AG04449 (cell line): ENCODE results near the gene COQ10A.
A peak's percentile ranks its signal among the peaks of the same experiment; 100 is the strongest.

Experiments
- CTCF ChIA-PET: fragments of 350-600 bp; formaldehyde crosslinking; extraction: SDS; loops from one replicate; lab custom pipeline; 2021; ENCODE audit warnings: antibody characterized with exemption; lab: Yijun Ruan, JAX
- POLR2A ChIA-PET: fragments of 400-600, 350-600 bp; formaldehyde crosslinking; extraction: SDS; loops from one replicate; lab custom pipeline; 2020; ENCODE audit warnings: antibody characterized with exemption, inconsistent platforms; lab: Yijun Ruan, JAX
- DNase-seq: peaks from one replicate; pipeline ENCODE4 v3.0.0-alpha.2; 2010; ENCODE audit warnings: low read depth, low spot score
- H3K4me3 ChIP-seq: 2 replicates; pipeline ENCODE4 v1.5.1; 2011; ENCODE audit warnings: low read depth, mild to moderate bottlenecking, control low read depth, low read length
- TF ChIP-seq, protein P1 (sequence below): IDR thresholded peaks from one replicate; pipeline ENCODE4 v1.5.1; 2011; ENCODE audit warnings: mild to moderate bottlenecking, moderate library complexity, low read length, control low read depth, inconsistent platforms; ENCODE audit not compliant: insufficient read depth; ENCODE audit errors: missing control alignments

Gene COQ10A

DNA sequence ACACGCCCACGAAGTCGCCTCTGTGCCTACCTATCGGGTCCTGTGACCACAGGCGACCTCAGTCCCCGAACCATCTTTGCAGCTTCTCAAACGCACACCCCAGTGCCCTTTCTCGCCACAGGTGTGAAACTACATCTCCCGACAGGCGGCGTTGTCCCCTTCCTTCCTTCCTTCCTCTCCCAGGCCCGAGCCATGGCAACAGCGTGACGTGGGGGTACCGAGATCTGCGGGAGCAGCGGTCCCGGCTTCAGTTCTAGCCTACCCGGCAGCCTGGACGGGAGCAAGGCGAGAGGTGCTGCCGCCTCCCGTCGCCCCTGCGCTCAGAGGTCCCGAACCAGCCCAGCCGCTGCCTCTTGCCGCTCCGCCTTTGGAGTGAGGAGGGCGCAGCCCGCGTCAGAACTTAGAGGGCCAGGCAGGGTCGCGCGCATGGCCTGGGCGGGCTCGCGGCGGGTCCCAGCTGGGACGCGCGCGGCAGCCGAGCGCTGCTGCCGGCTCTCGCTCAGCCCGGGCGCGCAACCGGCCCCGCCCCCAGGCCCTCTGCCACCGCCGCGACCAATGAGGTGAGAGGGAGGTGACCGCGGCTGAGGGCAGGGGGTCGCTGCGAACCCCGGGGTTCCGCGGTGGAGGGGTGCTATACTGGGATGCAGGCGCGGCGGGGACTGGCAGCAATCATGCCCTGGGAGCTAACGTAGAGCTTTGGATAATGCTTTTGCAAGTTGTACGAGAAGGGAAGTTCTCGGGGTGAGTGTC lies at the start of gene COQ10A:
Gene COQ10A (plus strand): TSS at position 250 of the 750 bp plus-strand sequence. CDS start 177 bp downstream, at position 427.
- DNase-seq: no peak
- H3K4me3 ChIP-seq: peak within 1 kb of the TSS; percentile 87
- ChIA-PET CTCF (interaction anchor here (0.7 to 8.3 kb wide), 25 partner anchors 9 to 368 kb away, joined by 3 to 87 read pairs (median 5); partner anchors contain the start of genes ANKRD52, RNF41, SMARCC2 and TIMELESS), POLR2A (interaction anchor here (0.6 to 2.2 kb wide), 10 partner anchors 9 to 93 kb away, joined by 3 to 13 read pairs (median 5); partner anchors contain the start of genes ANKRD52, RNF41, SMARCC2 and STAT2)
- TF ChIP-seq, protein P1, sequence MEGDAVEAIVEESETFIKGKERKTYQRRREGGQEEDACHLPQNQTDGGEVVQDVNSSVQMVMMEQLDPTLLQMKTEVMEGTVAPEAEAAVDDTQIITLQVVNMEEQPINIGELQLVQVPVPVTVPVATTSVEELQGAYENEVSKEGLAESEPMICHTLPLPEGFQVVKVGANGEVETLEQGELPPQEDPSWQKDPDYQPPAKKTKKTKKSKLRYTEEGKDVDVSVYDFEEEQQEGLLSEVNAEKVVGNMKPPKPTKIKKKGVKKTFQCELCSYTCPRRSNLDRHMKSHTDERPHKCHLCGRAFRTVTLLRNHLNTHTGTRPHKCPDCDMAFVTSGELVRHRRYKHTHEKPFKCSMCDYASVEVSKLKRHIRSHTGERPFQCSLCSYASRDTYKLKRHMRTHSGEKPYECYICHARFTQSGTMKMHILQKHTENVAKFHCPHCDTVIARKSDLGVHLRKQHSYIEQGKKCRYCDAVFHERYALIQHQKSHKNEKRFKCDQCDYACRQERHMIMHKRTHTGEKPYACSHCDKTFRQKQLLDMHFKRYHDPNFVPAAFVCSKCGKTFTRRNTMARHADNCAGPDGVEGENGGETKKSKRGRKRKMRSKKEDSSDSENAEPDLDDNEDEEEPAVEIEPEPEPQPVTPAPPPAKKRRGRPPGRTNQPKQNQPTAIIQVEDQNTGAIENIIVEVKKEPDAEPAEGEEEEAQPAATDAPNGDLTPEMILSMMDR: peak; percentile 78

DNA sequence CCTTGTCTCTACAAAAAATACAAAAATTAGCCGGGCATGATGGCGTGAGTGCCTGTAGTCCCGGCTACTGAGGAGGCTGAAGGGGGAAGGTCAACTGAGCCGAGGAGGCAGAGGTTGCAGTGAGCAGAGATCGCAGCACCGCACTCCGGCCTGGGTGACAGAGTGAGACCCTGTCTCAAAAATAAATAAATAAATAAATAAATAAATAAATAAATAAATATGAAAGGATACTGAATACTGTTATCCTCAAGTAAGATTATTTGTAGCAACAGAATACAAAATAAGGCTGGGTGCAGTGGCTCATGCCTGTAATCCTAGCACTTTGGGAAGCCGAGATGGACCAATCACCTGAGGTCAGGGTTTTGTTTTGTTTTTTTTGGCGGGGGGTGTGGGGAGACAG lies 46.9 kb upstream of the COQ10A start:
- POLR2A ChIA-PET: interaction anchor here (0.8 to 3.1 kb wide), 3 partner anchors 9 to 22 kb away, joined by 4 to 49 read pairs (median 16); no protein-coding TSS in a partner anchor
- no peak for DNase-seq
- H3K4me3 ChIP-seq: peak overlapping the region; percentile 42
- CTCF ChIA-PET: interaction anchor here (0.8 to 4.4 kb wide), 6 partner anchors 8 to 481 kb away, joined by 3 to 145 read pairs (median 49); partner anchors contain the start of genes SMARCC2 and ZC3H10
- TF ChIP-seq, protein P1: no peak

DNA sequence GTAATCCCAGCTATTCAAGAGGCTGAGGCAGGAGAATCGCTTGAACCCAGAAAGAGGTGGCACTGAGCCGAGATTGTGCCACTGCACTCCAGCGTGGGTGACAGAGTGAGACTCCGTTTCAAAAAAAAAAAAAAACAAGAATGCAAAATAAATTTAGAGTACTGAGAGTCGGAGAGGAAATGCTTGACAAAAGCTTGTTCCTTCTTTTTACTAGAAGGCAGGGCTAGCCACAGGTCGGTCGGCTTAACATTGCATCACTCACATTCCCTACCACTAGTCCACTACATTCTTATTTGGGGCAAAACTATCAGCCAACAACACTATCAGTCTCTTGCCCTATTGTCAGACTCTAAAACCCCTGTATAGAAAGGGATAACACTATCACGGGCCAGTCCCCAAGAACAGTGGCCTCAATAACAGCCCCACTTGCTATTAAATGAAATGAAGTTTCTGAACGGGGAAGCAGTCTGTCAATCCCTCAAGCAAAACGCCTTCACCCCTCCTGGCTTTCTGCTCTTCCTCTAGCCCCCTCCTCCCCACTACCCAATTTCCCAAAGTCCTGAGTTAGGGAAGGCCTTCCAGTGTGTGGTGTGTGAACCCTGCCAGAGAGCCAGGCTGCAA lies 46.0 kb upstream of the COQ10A start:
- peak overlapping the region; percentile 85 for H3K4me3 ChIP-seq
- DNase-seq: peak; percentile 10
- TF ChIP-seq, protein P1: no peak
- ChIA-PET POLR2A (interaction anchor here (0.6 to 3.2 kb wide), 14 partner anchors 8 to 102 kb away, joined by 3 to 49 read pairs (median 6); partner anchors contain the start of genes ANKRD52, CNPY2, MYL6 and SMARCC2), CTCF (interaction anchor here (0.8 to 4.4 kb wide), 10 partner anchors 9 to 482 kb away, joined by 3 to 145 read pairs (median 26); partner anchors contain the start of genes COQ10A, SMARCC2 and ZC3H10)

DNA sequence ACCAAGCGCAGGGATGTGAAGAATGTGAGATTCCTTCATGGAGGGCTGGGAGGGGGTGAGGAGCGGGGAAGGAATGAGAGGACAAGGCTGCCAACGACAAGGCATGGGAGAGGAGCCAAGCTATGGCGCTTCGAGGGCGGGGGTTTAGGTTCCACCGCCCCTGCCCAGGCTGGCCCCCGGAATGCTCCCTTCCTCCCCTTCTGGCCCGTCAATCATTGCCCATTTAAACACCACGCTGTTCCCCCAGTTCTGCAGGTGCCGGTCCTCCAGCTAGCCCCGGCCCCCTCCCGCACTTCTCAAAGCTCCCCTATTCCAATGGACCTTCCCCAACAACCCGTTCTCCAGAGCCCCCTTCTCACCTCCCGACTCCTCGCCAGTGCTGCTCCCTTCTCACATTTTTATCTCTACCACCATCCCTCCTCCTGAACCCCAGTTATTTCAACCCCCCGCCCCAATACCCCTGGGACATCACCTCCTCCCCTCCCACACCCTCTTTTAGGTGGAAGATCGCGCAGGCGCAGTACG lies 45.4 kb upstream of the COQ10A start:
- DNase-seq: peak; percentile 57
- ChIA-PET POLR2A (interaction anchor here (0.6 to 3.2 kb wide), 25 partner anchors 7 to 176 kb away, joined by 3 to 49 read pairs (median 6); partner anchors contain the start of genes ANKRD52, CNPY2, ESYT1 and MYL6), CTCF (interaction anchor here (1.1 to 4.4 kb wide), 23 partner anchors 9 to 483 kb away, joined by 3 to 145 read pairs (median 13); partner anchors contain the start of genes ANKRD52, COQ10A, ESYT1 and SMARCC2)
- TF ChIP-seq, protein P1: no peak
- H3K4me3 ChIP-seq: peak overlapping the region; percentile 85

DNA sequence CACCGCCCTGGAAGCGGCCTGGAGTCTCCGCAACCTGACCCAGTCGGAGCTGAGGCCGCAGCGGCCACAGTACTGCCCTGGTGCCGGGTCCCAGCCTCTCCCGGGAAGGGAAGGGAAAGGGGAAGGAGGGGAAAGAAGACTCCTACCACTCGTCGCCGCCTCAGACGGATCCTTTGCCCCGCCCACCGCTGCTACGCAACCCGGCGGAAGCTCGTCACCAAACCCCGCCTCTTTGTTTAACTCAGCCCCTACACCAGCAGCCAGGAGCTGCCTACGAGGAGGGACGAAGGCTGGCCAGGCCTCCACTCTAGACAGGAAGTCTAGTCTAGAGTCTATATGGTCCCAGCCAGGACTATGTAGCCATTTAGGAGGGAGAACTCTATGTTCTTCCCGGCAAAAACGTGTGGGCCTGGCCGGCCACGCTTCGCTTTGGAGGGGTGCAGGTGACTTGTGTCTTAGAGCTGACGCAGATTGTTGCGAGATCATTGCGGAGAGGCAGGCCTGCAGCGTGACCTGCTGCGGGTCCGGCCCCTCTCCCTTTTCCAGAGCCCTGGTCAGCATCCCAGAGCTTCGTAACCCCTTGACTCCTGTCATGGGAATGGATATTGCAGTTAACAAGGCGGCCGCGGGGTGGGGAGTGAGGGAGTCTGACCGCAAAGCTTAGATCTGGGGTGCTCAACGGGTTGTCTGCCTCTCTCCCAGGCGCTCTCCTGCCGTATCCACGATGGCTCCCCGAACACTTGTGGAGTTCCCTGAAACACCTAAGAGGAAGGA lies 44.8 kb upstream of the COQ10A start, which contains the start of gene RNF41:
Gene RNF41 (minus strand): TSS at position 166 of the 774 bp plus-strand sequence. CDS start 7,875 bp downstream, outside the sequence.
- H3K4me3 ChIP-seq: peak within 1 kb of the TSS; percentile 85
- POLR2A ChIA-PET: interaction anchor here (0.6 to 3.2 kb wide), 24 partner anchors 9 to 177 kb away, joined by 3 to 49 read pairs (median 6); partner anchors contain the start of genes ANKRD52, CNPY2, ESYT1 and MYL6
- CTCF ChIA-PET: interaction anchor here (0.7 to 4.4 kb wide), 27 partner anchors 9 to 484 kb away, joined by 3 to 145 read pairs (median 10); partner anchors contain the start of genes ANKRD52, COQ10A, ESYT1 and SMARCC2
- TF ChIP-seq, protein P1: no peak
- peak; percentile 91 for DNase-seq
